M059J (cell line): ENCODE measurements around the gene GH2. TPM values are rescaled to one million over a fixed set of nuclear protein-coding genes. Genes with fewer than 3 reads are reported as not detected.
"Not testable (repeated sequence)": the region's sequence is repeated elsewhere in the genome, so short reads cannot be mapped to it uniquely, and the experiment has no call there.

Experiments
- DNase-seq: peaks from one replicate; pipeline ENCODE4 v3.0.0-alpha.2; 2012; ENCODE audit warnings: low read depth
- total RNA-seq: library from RNA; depleted of rRNA; stranded (reverse); fragments of >200 nt; shearing (Covaris generic); gene quantifications from 2 replicates; pipeline ENCODE4 v1.2.3, GENCODE V29; 2014; rRNA removed

Gene GH2
- not detected in 2 replicates for total RNA-seq

- peak; percentile 41 for DNase-seq
Observed at GRCh38 chr17:63881935-63882601, at the start of gene GH2. Gene GH2, minus strand, starts transcription at chr17:63881944. Its CDS starts 143 bp downstream, at chr17:63881801.

DNA sequence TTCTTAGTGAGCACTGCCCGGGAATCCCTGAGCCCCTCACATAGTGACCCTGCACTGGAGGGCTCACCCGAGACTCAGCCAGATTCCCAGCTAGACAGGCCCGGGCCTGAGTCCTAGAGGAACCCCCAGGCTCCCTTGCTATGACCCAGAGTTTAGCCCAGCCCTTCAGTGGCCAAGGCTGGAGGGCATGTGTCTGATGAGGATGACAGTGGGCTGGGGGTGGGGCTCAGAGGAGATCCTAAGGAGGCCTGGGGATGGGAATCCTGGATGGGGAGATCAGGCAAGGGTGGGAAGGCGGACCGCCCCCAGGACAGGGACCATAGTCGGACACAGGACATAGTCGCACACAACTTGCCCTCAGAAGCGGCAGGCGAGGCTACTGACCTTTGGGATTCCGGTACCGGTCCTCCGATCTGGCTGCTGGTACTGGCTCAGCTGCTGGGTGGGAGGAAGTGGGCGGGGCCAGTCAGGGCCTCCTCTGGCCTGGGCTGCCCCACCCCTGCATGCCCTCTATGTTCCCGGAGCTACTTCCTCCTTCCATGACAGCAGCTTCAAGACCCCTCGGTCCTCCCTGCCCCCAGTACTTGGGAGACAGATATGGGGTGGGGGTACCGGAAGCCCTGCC is 49.3 kb upstream of the GH2 start:
- DNase-seq = no peak

DNA sequence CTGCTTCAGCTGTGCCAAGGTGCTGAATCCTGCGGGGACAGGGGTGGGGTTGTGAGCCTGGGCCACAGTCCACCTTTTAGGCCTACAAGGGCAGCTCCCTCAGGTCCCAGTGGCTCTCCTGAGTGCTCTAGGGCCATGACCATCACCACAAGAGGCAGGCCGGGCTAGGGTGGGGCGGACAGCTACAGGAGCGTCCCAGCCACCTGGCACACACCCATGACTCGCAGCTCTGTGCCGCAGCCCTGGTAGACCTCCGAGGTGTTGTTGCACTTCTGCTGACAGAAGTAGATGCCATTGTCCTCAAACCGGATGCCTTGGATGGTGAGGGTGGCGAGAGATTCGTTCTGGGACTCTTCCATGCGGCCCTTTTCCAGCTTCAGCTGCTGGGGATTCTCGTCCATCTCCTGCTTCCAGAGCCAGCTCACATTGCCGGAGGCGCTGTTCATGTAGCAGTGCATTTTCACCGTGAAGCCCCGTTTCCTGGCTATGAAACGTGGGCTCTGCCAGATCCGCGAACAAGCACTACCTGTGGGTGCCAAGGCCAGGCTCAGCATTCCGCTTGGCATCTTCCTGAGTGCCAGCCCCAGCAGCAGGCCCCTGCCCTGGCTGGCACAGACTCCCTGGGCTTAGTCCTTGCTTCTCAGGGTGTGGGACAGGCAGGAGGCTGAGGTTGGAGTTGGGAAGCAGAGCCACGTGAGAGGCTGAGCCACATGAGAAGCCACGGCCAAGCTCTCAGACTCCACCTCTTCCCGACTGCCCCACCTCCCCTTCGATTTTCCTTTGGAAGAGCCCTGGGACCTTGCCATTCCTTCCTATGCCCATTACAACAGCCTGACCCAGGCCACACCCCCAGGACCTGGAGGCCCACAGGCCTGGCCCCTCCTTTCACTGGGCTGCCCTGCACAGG is 48.4 kb upstream of the GH2 start:
- peak; percentile 45 for DNase-seq

GRCh38 chr17:63928966-63929695 is 47.4 kb upstream of the GH2 start:
- DNase-seq = no peak

GRCh38 chr17:63928172-63928666 is 46.5 kb upstream of the GH2 start:
- DNase-seq = no peak

- DNase-seq = no peak
Observed at GRCh38 chr17:63927464-63928171, 45.9 kb upstream of the GH2 start.

DNA sequence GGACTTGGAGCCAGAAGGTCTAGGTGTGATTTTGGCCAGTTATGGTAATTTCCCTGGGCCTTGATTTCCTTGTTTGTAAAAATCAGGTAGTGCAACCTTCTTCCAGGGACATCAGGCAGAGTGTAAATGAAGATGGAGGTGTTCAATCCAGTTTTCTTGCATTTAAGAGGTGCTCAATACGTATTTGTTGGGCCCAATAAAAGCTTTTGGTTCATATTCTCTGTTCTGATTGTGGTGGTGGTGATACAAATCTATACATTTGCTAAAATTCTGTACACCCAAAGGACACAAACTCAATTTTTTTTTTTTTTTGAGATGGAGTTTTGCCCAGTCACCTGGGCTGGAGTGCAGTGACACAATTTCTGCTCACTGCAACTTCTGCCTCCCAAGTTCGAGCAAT is 44.4 kb upstream of the GH2 start:
- DNase-seq = no peak

DNA sequence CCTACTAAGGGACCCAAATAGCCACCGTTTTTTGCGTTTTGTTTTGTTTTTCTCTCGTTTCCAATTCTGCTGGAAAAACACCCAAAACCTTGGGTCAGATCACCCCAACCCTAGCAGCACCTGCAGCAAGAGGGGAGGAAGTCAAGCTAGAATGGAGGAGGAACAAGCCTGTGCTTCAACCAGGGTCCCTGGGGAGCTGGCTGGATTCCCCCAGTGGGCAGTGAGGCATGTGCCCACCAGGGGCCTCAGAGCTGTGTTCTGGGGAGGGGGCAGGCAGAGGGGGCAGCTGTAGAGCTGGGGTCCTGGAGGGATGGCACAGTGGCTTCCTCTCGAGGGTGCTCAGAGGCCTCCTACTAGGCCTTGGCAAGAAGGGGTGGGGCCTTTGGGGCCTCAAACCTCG is 43.9 kb upstream of the GH2 start:
- no peak for DNase-seq

GRCh38 chr17:63922402-63922801 is 40.7 kb upstream of the GH2 start:
- DNase-seq = not testable (repeated sequence)

DNA sequence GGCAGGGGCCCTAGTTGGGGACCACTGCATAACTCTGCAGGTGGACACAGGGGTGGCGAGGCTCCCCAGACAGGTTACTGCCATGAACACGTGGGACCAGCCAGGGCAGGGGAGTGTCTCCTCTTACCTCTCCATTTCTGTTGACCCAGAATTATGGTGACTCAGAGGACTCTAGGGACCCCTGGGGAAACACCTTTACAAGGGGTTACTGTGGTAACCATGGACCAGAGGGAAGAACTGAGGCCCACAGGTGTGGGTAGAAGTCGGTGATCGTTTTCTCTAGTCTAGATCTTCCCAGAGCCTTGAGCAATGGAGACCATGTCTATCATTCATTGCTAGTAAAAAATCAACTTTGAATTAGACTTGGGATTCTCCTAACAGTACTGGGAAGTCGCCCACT is 39.0 kb upstream of the GH2 start:
- DNase-seq = not testable (repeated sequence)

GRCh38 chr17:63920050-63920449 is 38.3 kb upstream of the GH2 start:
- not testable (repeated sequence) for DNase-seq

- peak; percentile 52 for DNase-seq
Observed at GRCh38 chr17:63919311-63919723, 37.6 kb upstream of the GH2 start.

DNA sequence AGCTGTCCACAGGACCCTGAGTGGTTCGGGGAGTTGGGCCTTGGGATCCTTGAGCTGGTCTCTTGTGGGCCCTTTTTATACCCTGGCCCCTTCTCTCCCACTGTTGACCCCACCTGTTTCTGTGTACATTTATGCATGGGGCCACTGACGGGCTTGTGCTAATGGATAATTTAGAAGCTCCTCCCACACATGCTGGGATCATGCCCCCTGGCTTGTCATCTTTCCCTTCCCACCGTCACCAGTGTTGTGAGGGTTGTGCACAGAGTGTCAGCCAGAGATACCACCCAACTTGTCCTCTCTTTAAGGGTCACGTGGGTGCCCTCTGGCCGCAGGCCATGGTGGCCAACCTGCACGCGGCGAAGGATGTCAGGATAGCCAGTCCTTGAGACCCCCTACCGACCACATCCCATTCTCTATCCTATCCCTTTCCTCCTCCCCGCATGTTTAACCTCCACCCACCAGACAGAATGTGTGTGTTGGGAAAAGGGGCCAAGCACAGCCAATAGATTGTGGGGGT is 37.1 kb upstream of the GH2 start, which contains the start of gene GH1:
Gene GH1, minus strand, starts transcription at position 51 of the 517 bp plus-strand sequence. CDS start 63 bp downstream, outside the sequence.
- DNase-seq = not testable (repeated sequence)

- DNase-seq = peak; percentile 8
Observed at GRCh38 chr17:63918305-63918704, 36.6 kb upstream of the GH2 start.

DNA sequence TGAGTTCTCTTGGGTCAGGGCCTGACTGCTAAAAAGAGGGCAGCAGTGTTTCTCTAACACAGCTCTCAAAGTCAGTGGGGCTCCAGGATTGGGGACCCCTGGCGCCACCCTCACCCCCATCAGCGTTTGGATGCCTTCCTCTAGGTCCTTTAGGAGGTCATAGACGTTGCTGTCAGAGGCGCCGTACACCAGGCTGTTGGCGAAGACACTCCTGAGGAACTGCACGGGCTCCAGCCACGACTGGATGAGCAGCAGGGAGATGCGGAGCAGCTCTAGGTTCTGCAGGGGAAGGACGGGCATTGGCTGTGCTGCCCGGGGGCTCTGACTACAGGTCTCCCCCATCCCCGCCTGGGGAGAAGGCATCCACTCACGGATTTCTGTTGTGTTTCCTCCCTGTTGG is 35.9 kb upstream of the GH2 start:
- DNase-seq = no peak

- DNase-seq = not testable (repeated sequence)
Observed at GRCh38 chr17:63917206-63917605, 35.5 kb upstream of the GH2 start.

GRCh38 chr17:63916566-63917185 is 34.9 kb upstream of the GH2 start:
- no peak for DNase-seq

DNA sequence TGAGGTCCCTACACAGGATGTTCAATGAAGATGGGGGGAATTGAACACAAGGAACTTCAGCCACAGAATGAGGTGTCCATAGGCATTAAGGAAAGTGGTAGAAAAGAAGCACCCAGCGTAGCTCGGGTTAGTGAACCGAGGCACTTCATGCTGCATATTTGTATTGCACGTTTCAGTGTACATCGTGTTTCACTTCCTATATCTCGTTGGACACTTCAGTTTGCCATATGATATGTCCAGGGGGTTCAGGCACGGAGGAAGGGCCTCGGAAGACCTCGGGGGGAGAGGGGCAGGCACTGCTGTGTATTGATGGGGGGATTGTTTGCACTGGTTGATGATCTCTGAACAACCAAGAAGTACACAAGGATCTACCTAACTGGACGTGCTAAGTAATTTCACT is 34.0 kb upstream of the GH2 start:
- not testable (repeated sequence) for DNase-seq

- no peak for DNase-seq
Observed at GRCh38 chr17:63914471-63914870, 32.7 kb upstream of the GH2 start.

- DNase-seq = peak; percentile 20
Observed at GRCh38 chr17:63911657-63912100, 29.9 kb upstream of the GH2 start.
